ENCODE results near the gene BCR. TPM values are rescaled to one million over a fixed set of nuclear protein-coding genes. Genes with fewer than 3 reads are reported as not detected.

BCR gene
- total RNA-seq, 1 experiment from 2014 or later = 129 TPM

GRCh38 chr22:23164091-23164490 is 16.2 kb upstream of the BCR start:
- Mint-ChIP-seq H3K9me3 (no peaks in the 10 kb centered on the region), H3K27ac (no peak overlapping the region), H3K4me3 (no peak overlapping the region), H3K27me3 (ENCODE audit: low read depth) (no peaks in the 10 kb centered on the region), H3K4me1 (peaks cover 11% of the 10 kb centered on the region), H3K36me3 (no peaks in the 10 kb centered on the region)
- ChIA-PET CTCF (interaction anchor here (0.6 to 1.8 kb wide), 5 partner anchors 30 to 573 kb away, joined by 3 to 4 read pairs (median 3); no protein-coding TSS in a partner anchor), POLR2A (no interaction called here)
- no peak for DNase-seq (ENCODE audit: low spot score)
- ATAC-seq = no peak
- TF ChIP-seq PRDM15 (CRISPR knock-in tag; IDR thresholded peaks at IDR 0.05) (no peak), NFYB (CRISPR knock-in tag; conservative IDR thresholded peaks at IDR 0.05; ENCODE audit: low read depth) (no peak), SMAD4 (CRISPR knock-in tag; IDR thresholded peaks at IDR 0.05) (no peak)

GRCh38 chr22:23166042-23166831 is 14.1 kb upstream of the BCR start:
- no peaks in the 10 kb centered on the region for H3K9me3 Mint-ChIP-seq
- no peak overlapping the region for H3K4me3 Mint-ChIP-seq
- ATAC-seq (no peak), DNase-seq (ENCODE audit: low spot score) (no peak)
- no peak overlapping the region for H3K27ac Mint-ChIP-seq
- ChIA-PET POLR2A (interaction anchor here (0.5 kb wide), 1 partner anchor 31 kb away, joined by 3 read pairs; no protein-coding TSS in a partner anchor), CTCF (interaction anchor here (1.4 to 5.5 kb wide), 3 partner anchors 10 to 207 kb away, joined by 4 to 42 read pairs (median 9); no protein-coding TSS in a partner anchor)
- H3K4me1 Mint-ChIP-seq = peaks cover 11% of the 10 kb centered on the region
- TF ChIP-seq ETV6 (CRISPR knock-in tag; IDR thresholded peaks at IDR 0.05) (no peak), ZNF281 (CRISPR knock-in tag; IDR thresholded peaks at IDR 0.05) (no peak), TP53 (CRISPR knock-in tag; IDR thresholded peaks at IDR 0.05) (no peak), ZBTB21 (CRISPR knock-in tag; IDR thresholded peaks at IDR 0.05; ENCODE audit: borderline replicate concordance) (no peak), ZNF138 (CRISPR knock-in tag; conservative IDR thresholded peaks at IDR 0.05) (no peak), NR3C1 (CRISPR knock-in tag; conservative IDR thresholded peaks at IDR 0.05; ENCODE audit: low read depth) (no peak), ZNF423 (CRISPR knock-in tag; IDR thresholded peaks at IDR 0.05) (no peak), AR (CRISPR knock-in tag; IDR thresholded peaks at IDR 0.05) (no peak), NR1H2 (CRISPR knock-in tag; IDR thresholded peaks at IDR 0.05) (no peak), NR2C2 (CRISPR knock-in tag; IDR thresholded peaks at IDR 0.05) (no peak)
- no peaks in the 10 kb centered on the region for H3K27me3 Mint-ChIP-seq (ENCODE audit: low read depth)
- H3K36me3 Mint-ChIP-seq = no peaks in the 10 kb centered on the region

Measured in WTC11 (cell line).